ENCODE data around the gene TERT.

TERT gene

DNA sequence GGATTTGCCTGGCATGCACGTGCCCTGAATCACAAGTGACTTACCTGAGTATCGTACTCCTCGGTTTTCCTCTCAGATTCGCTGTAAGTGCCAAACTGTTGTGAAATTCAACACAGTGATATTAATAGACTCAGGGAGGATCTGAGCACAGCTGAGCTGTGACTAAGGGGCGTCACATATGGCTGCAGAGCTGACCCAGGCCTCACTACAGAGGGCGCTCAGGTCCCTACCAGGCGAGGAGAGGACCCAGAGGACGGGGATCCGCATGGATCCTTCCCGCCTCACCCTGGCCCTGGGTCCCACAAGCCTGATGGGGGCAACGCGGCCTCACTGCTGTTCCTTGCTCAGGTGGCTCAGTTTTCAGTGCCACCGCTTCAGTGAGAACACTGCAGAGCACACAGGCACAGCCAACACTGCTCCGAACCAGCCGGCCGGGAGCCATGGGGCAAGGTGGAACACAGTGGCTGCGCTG is 29.9 kb upstream of the TERT start:
- TF ChIP-seq TOX (CRISPR knock-in tag; IDR thresholded peaks at IDR 0.05; ENCODE audit: borderline replicate concordance) (no peak), ZFP30 (CRISPR knock-in tag; IDR thresholded peaks at IDR 0.05) (no peak), ZNF8 (CRISPR knock-in tag; IDR thresholded peaks at IDR 0.05) (no peak), TCF4 (CRISPR knock-in tag; IDR thresholded peaks at IDR 0.05; ENCODE audit: borderline replicate concordance) (no peak), TSHZ2 (CRISPR knock-in tag; IDR thresholded peaks at IDR 0.05) (no peak), ARNTL (CRISPR knock-in tag; IDR thresholded peaks at IDR 0.05; ENCODE audit: borderline replicate concordance, low read depth) (no peak), BACH2 (CRISPR knock-in tag; IDR thresholded peaks at IDR 0.05; ENCODE audit: borderline replicate concordance) (no peak), GLIS3 (CRISPR knock-in tag; IDR thresholded peaks at IDR 0.05) (no peak)
- TF ChIP-seq, protein P1, sequence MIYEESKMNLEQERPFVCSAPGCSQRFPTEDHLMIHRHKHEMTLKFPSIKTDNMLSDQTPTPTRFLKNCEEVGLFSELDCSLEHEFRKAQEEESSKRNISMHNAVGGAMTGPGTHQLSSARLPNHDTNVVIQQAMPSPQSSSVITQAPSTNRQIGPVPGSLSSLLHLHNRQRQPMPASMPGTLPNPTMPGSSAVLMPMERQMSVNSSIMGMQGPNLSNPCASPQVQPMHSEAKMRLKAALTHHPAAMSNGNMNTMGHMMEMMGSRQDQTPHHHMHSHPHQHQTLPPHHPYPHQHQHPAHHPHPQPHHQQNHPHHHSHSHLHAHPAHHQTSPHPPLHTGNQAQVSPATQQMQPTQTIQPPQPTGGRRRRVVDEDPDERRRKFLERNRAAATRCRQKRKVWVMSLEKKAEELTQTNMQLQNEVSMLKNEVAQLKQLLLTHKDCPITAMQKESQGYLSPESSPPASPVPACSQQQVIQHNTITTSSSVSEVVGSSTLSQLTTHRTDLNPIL (CRISPR knock-in tag; IDR thresholded peaks at IDR 0.05; ENCODE audit: low read depth) = no peak
- TF ChIP-seq, protein P2, sequence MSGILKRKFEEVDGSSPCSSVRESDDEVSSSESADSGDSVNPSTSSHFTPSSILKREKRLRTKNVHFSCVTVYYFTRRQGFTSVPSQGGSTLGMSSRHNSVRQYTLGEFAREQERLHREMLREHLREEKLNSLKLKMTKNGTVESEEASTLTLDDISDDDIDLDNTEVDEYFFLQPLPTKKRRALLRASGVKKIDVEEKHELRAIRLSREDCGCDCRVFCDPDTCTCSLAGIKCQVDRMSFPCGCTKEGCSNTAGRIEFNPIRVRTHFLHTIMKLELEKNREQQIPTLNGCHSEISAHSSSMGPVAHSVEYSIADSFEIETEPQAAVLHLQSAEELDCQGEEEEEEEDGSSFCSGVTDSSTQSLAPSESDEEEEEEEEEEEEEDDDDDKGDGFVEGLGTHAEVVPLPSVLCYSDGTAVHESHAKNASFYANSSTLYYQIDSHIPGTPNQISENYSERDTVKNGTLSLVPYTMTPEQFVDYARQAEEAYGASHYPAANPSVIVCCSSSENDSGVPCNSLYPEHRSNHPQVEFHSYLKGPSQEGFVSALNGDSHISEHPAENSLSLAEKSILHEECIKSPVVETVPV (CRISPR knock-in tag; IDR thresholded peaks at IDR 0.05) = no peak
- no peak for ATAC-seq

DNA sequence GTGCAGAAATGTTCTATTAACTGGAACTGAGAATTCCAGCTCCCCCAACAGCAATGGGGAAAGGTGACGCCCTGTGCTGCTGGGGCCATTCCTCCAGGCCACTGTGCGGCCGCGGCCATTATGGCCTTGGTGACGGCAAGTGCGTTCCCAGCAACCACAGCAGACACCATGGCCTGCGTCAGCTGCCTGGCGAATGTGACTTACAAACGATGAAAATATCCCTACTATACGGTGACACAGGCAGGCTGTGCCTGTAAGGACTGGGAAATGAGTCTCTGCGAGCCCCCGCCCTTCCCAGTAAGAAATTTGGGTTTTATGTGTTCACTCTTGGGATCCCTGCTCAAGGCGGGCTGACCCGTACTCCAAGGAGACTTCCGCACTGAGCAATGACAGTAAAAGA is 29.4 kb upstream of the TERT start:
- TF ChIP-seq PATZ1 (CRISPR knock-in tag; IDR thresholded peaks at IDR 0.05; ENCODE audit: borderline replicate concordance) (no peak), OSR1 (CRISPR knock-in tag; IDR thresholded peaks at IDR 0.05) (no peak), BACH2 (CRISPR knock-in tag; IDR thresholded peaks at IDR 0.05; ENCODE audit: borderline replicate concordance) (no peak), ISL1 (CRISPR knock-in tag; IDR thresholded peaks at IDR 0.05) (no peak), RARB (CRISPR knock-in tag; IDR thresholded peaks at IDR 0.05) (no peak), ZNF565 (CRISPR knock-in tag; conservative IDR thresholded peaks at IDR 0.05; ENCODE audit: low read depth) (no peak), ZFP3 (CRISPR knock-in tag; IDR thresholded peaks at IDR 0.05) (no peak), ZNF70 (CRISPR knock-in tag; IDR thresholded peaks at IDR 0.05) (no peak), CSDC2 (CRISPR knock-in tag; IDR thresholded peaks at IDR 0.05) (no peak), ZC3H10 (CRISPR knock-in tag; IDR thresholded peaks at IDR 0.05) (no peak), TCF4 (CRISPR knock-in tag; IDR thresholded peaks at IDR 0.05; ENCODE audit: borderline replicate concordance) (no peak), POU6F1 (CRISPR knock-in tag; IDR thresholded peaks at IDR 0.05; ENCODE audit: borderline replicate concordance, low read depth) (no peak), TSHZ2 (CRISPR knock-in tag; IDR thresholded peaks at IDR 0.05) (no peak), ZFP30 (CRISPR knock-in tag; IDR thresholded peaks at IDR 0.05) (no peak), TOX (CRISPR knock-in tag; IDR thresholded peaks at IDR 0.05; ENCODE audit: borderline replicate concordance) (no peak), PPARA (CRISPR knock-in tag; IDR thresholded peaks at IDR 0.05; ENCODE audit: borderline replicate concordance) (no peak), ARNTL (CRISPR knock-in tag; IDR thresholded peaks at IDR 0.05; ENCODE audit: borderline replicate concordance, low read depth) (no peak), SNAI2 (CRISPR knock-in tag; IDR thresholded peaks at IDR 0.05) (no peak)
- TF ChIP-seq, protein P2 (CRISPR knock-in tag; IDR thresholded peaks at IDR 0.05) = no peak
- ATAC-seq = no peak

Data from SK-N-SH treated with all-trans-retinoic acid at 6 μM for 48 hours (cell line).